Urinary bladder (tissue), 4 donors: ENCODE results near the gene PLCH1. TPM values are rescaled to one million over a fixed set of nuclear protein-coding genes. Genes with fewer than 3 reads are reported as not detected.

Experiments
- DNase-seq: peaks from one replicate; pipeline ENCODE4 v3.0.0-alpha.2; 2015; ENCODE audit errors: extremely low spot score
- H3K27ac ChIP-seq: one replicate; pipeline ENCODE4 v1.5.1; 2013; ENCODE audit warnings: low read depth, mild to moderate bottlenecking, moderate library complexity
- H3K36me3 ChIP-seq: one replicate; pipeline ENCODE4 v1.6.1; 2013; ENCODE audit warnings: mild to moderate bottlenecking, moderate library complexity; ENCODE audit not compliant: insufficient read depth
- H3K4me1 ChIP-seq: one replicate; pipeline ENCODE4 v1.6.1; 2013; ENCODE audit warnings: mild to moderate bottlenecking, moderate library complexity; ENCODE audit not compliant: insufficient read depth
- H3K4me3 ChIP-seq: one replicate; pipeline ENCODE4 v1.5.1; 2013; ENCODE audit warnings: low read depth, low read length
- WGBS: extraction: QIAGEN DNeasy Blood & Tissue Kit; methylation state at CpG from one replicate; pipeline ENCODE4 v1.1.7; 2013; 5-methylcytosine and 5-hydroxymethylcytosine counted together
- polyA plus RNA-seq: library from polyadenylated mRNA; stranded (reverse); fragments of 200-250 nt; gene quantifications from one replicate; pipeline ENCODE4 v1.2.3, GENCODE V29; 2013
- total RNA-seq: library from RNA; depleted of rRNA; stranded (reverse); fragments of >200 nt; gene quantifications from one replicate; pipeline ENCODE4 v1.2.3, GENCODE V29; 2014
- donor health status: healthy with polysubstance abuse.
- donor health status: healthy.

Gene PLCH1
- total and polyA plus RNA-seq, 2 donors = 0.27 to 3.2 TPM

- Histone ChIP-seq H3K4me3 (no peak overlapping the region), H3K4me1 (no peaks in the 10 kb centered on the region), H3K27ac (no peak overlapping the region), H3K36me3 (no peaks in the 10 kb centered on the region)
- WGBS = 14% methylated on average over 5 of the region's 5 CpGs
- no peak for DNase-seq
Measured at GRCh38 chr3:155739154-155739553, 5.7 kb downstream of the PLCH1 start.

- Histone ChIP-seq H3K27ac (no peak overlapping the region), H3K4me1 (no peaks in the 10 kb centered on the region), H3K4me3 (no peak overlapping the region), H3K36me3 (no peaks in the 10 kb centered on the region)
- 92% methylated on average over 13 of the region's 13 CpGs for WGBS
- DNase-seq = no peak
Measured at GRCh38 chr3:155738580-155739076, 6.2 kb downstream of the PLCH1 start.

GRCh38 chr3:155737844-155738460 lies 6.9 kb downstream of the PLCH1 start:
- H3K4me3 ChIP-seq = no peak overlapping the region
- H3K4me1 ChIP-seq = no peaks in the 10 kb centered on the region
- 51% methylated on average over 8 of the region's 8 CpGs for WGBS
- no peaks in the 10 kb centered on the region for H3K36me3 ChIP-seq
- no peak overlapping the region for H3K27ac ChIP-seq
- DNase-seq = peak; percentile 75

- no peak for DNase-seq
- 67% methylated on average over 4 of the region's 4 CpGs for WGBS
- H3K36me3 ChIP-seq = no peaks in the 10 kb centered on the region
- H3K4me1 ChIP-seq = no peaks in the 10 kb centered on the region
- no peak overlapping the region for H3K27ac ChIP-seq
- H3K4me3 ChIP-seq = no peak overlapping the region
Measured at GRCh38 chr3:155736381-155736780, 8.5 kb downstream of the PLCH1 start.

- 89% methylated on average over 2 of the region's 2 CpGs for WGBS
Measured at GRCh38 chr3:155730843-155731242, 14.0 kb downstream of the PLCH1 start.

GRCh38 chr3:155727836-155728235 lies 17.0 kb downstream of the PLCH1 start:
- no peak for DNase-seq
- Histone ChIP-seq H3K4me3 (no peak overlapping the region), H3K4me1 (no peaks in the 10 kb centered on the region), H3K36me3 (no peaks in the 10 kb centered on the region), H3K27ac (no peak overlapping the region)
- WGBS = 87% methylated on average over 3 of the region's 3 CpGs

More at GRCh38 chr3:155730843-155731242, 14.0 kb downstream of the PLCH1 start:
- Histone ChIP-seq H3K4me1 (no peaks in the 10 kb centered on the region), H3K4me3 (no peak overlapping the region), H3K36me3 (no peaks in the 10 kb centered on the region), H3K27ac (no peak overlapping the region)
- DNase-seq = no peak

GRCh38 chr3:155714295-155714718 lies 30.6 kb downstream of the PLCH1 start:
- 60% methylated on average over 5 of the region's 5 CpGs for WGBS
- H3K27ac ChIP-seq = no peak overlapping the region
- DNase-seq = no peak
- no peaks in the 10 kb centered on the region for H3K4me1 ChIP-seq
- H3K4me3 ChIP-seq = no peak overlapping the region
- no peaks in the 10 kb centered on the region for H3K36me3 ChIP-seq

GRCh38 chr3:155712008-155712407 lies 32.9 kb downstream of the PLCH1 start:
- no peaks in the 10 kb centered on the region for H3K36me3 ChIP-seq
- H3K27ac ChIP-seq = no peak overlapping the region
- no peak overlapping the region for H3K4me3 ChIP-seq
- 89% methylated on average over 1 of the region's 1 CpG for WGBS
- no peaks in the 10 kb centered on the region for H3K4me1 ChIP-seq
- DNase-seq = no peak

- Histone ChIP-seq H3K27ac (no peak overlapping the region), H3K4me3 (no peak overlapping the region), H3K36me3 (no peaks in the 10 kb centered on the region), H3K4me1 (no peaks in the 10 kb centered on the region)
- 73% methylated on average over 4 of the region's 4 CpGs for WGBS
- no peak for DNase-seq
Measured at GRCh38 chr3:155704771-155705559, 39.9 kb downstream of the PLCH1 start.

- no peak overlapping the region for H3K4me3 ChIP-seq
- no peak overlapping the region for H3K27ac ChIP-seq
- H3K4me1 ChIP-seq = no peaks in the 10 kb centered on the region
- DNase-seq = no peak
- no peaks in the 10 kb centered on the region for H3K36me3 ChIP-seq
- 85% methylated on average over 6 of the region's 6 CpGs for WGBS
Measured at GRCh38 chr3:155704061-155704460, 40.8 kb downstream of the PLCH1 start.

- Histone ChIP-seq H3K4me3 (no peak overlapping the region), H3K27ac (no peak overlapping the region), H3K4me1 (no peaks in the 10 kb centered on the region), H3K36me3 (no peaks in the 10 kb centered on the region)
- WGBS = 53% methylated on average over 6 of the region's 6 CpGs
- no peak for DNase-seq
Measured at GRCh38 chr3:155702745-155703591, 41.9 kb downstream of the PLCH1 start.

GRCh38 chr3:155701882-155702465 lies 42.9 kb downstream of the PLCH1 start:
- no peak overlapping the region for H3K27ac ChIP-seq
- H3K4me1 ChIP-seq = no peaks in the 10 kb centered on the region
- no peak overlapping the region for H3K4me3 ChIP-seq
- peak; percentile 62 for DNase-seq
- H3K36me3 ChIP-seq = no peaks in the 10 kb centered on the region
- WGBS = 26% methylated on average over 5 of the region's 5 CpGs

GRCh38 chr3:155697542-155697941 lies 47.3 kb downstream of the PLCH1 start:
- 89% methylated on average over 2 of the region's 2 CpGs for WGBS
- H3K36me3 ChIP-seq = no peaks in the 10 kb centered on the region
- H3K27ac ChIP-seq = no peak overlapping the region
- no peak overlapping the region for H3K4me3 ChIP-seq
- DNase-seq = no peak
- H3K4me1 ChIP-seq = no peaks in the 10 kb centered on the region
